ENCODE results near the gene PSMC5.

Gene PSMC5

GRCh38 chr17:63821804-63822203 is 5.4 kb upstream of the PSMC5 start:
- DNase-seq: no peak

DNA sequence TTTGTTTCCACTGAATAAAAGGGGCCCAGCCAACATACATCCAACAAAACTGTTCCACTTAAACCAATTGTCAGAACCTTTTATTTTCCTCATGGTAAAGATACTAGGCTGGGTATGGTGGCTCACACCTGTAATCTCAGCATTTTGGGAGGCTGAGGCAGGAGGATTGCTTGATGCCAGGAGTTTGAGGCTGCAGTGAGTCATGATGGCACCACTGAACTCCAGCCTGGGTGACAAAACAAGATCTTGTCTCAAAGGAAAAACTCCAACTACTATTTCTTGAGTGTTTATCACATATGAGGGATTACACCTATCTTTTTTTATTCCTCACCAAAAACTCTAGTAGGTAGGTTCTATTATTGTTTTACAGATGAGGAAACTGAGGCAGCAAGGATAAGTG is 4.7 kb upstream of the PSMC5 start:
- DNase-seq: no peak

DNA sequence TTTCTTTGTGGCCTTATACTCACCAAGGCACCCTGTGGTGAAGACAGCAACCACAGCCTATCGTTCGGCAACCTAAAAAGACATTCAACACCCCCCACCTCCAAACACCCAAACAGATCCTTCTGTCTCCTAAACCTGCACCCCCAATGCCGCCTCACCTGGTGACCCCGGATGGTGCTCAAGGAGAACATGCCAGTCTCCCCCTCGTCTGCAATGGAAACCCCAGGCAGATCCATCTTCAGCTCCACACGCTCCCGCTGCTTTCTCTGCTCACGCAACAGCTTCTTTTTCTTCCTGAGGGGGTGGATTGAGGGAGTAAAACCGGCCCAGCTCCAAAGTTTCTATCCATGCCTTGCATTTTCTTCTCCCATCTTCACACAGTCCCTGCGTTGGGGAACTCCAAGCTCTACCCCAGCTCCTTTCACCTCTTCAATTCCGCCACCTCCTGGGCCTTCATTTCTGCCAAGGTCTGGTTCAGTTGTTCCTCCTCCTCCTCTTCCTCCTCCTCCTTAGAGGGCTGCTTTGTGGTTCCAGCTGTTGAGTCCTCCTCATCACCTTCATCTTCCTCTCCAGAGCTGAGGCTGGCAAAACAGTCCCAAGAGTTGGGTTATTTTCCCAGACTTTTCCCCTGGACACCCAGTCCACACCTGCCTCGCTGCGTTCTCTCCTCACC is 3.4 kb upstream of the PSMC5 start:
- DNase-seq: no peak

- DNase-seq: no peak
These were observed 2.9 kb upstream of the PSMC5 start for GRCh38 chr17:63824362-63824761.

DNA sequence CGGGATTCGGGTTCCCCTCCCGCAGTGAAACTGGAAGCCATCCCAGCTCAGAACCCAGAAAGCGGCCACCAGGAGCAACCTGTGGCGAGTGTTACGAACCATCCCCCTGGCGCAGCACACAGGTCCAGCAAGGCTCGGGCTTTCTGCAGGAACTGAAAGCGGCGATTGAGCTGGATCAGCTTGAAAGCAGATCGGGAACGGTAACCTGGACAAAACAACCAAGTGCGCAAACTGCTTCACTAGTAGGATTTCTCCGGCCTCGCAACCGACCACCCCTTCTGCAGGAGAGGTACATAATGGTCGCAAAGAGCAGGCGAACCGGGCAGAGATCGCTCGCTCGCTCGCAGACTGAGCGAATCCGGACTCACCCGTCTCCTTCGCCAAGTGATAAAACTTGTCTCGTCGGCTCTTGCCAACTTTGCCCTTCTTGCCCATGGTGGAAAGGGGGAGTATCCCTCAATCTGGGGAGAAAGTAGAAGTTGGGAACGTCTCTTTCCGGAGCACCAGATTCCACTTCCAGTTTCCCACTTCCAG is 696 bp upstream of the PSMC5 start:
- DNase-seq: no peak

DNA sequence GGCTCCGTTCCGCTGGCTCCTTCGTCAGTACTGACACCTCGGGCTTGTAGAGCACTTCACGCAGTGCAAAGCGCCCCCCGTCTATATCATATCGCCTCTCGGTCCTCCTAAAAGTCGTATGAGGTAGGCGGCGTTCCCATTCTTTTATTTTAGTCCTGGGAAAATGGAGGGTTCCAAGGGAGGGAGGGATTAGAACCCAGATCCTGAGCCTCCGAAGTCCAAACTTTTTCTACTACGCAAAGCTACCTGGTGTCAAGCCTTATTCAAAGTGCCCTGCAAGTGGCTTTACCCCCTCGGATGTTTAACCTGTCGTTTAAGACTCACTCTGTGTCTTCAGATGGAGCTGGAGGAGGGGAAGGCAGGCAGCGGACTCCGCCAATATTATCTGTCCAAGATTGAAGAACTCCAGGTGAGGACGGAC is 580 bp downstream of the PSMC5 start:
- no peak for DNase-seq

DNA sequence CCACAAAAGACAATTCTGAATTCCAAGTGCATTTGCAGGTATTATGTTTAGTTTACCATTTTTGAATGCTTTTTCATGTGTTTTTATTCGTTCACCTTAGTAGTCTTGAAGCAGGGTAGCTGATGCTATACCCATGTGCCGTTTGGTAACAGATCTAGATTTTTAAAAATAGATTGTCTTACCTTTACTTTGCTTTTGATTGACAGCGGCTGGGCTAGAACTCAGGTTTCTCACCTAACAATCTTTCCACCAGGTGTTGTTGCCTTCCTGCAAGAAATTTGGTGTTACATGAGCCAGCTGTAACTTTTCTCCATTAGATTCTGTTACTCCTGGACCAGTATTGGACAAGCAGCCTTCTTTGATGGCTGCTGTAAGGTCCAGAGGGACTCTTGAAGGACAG is 1.7 kb downstream of the PSMC5 start:
- DNase-seq: no peak

GRCh38 chr17:63830278-63830677 is 3.0 kb downstream of the PSMC5 start:
- DNase-seq: no peak

DNA sequence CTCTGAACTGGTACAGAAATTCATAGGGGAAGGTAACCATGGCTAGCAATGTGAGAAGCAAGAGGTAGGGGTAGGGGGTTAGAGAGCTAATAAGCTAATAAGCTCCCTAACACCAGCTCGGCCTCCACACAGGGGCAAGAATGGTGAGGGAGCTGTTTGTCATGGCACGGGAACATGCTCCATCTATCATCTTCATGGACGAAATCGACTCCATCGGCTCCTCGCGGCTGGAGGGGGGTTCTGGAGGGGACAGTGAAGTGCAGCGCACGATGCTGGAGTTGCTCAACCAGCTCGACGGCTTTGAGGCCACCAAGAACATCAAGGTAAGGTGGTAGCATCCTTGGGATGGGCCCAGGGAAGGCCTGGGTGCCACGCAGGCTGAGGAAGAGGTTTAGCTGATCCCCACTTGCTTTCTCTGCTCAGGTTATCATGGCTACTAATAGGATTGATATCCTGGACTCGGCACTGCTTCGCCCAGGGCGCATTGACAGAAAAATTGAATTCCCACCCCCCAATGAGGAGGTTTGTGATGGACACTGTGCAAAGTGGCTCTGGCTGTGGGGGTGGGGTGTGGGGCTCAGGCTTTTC is 3.8 kb downstream of the PSMC5 start:
- DNase-seq: no peak

- no peak for DNase-seq
These were observed 4.3 kb downstream of the PSMC5 start for GRCh38 chr17:63831505-63831904.

DNA sequence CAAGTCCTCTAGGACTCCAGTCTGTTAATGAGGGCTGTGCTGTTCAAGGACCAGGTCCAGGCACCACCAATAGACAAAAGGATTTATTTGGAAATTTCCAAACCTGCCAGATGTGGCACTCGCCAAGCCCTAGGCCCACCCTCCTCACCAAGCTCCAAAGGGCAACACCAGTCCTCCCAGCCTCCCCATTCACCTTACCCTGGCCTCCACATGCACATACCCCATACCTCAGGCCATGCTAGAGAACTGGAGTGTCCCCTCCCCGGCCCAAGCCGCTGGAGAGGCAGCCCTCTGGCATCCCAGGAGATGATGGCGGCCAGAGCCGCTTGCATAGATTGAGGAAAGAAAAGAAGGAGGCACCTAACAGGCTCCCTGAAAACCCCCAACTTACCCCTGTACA is 4.8 kb downstream of the PSMC5 start:
- no peak for DNase-seq

DNA sequence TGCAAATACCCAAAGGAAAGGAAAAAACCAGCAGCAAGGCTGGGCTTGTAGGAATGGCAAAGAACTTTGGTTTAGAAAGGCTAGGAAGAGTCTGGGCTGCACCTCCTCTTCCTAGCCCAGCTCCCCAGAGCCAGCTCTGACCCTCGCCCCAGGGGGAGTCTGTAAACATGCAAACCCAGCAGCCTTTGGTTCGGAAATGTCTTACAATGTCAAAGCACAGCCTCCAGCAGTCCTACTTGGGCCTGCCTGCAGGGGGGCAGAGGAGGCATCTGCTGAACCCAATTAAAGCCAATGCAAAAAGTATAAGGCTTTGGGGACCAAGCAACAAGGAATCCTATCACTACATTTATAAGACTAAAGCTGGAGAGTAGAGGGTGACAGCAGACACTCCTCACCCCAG is 5.2 kb downstream of the PSMC5 start:
- no peak for DNase-seq

DNA sequence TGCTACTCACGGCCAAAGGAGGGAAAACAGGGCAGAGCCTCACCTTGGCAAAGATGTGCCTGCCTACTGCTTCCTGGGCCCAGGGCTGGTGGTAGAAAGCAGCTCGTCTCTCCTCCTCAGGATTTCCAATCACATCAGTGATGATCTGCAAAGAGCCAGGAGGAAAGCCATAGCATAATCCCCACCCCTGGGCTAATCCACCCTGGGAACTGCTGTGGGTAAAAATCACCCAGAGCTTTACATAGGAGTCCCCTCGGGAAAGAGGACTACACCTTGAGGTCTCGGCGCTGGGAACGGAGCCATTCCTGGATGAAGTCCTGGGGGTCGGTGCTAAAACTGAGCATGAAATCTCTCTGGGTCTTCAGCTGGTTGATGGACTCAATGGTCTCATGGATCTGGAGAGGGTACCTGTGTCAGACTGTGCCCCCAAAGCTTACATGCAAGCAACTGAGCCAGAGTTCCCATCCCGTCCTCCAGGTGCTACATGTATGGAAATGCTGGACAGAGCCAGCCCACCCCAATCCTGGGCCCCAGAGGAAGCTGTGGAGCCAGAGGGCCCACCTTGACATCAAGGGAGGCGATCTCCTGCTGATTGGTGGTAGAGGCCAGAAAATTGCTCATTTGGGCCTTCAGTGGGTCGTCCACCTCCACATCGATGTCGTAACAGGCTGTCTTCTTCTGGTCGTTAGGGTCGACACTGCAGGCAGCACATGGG is 6.0 kb downstream of the PSMC5 start:
- DNase-seq: no peak

DNA sequence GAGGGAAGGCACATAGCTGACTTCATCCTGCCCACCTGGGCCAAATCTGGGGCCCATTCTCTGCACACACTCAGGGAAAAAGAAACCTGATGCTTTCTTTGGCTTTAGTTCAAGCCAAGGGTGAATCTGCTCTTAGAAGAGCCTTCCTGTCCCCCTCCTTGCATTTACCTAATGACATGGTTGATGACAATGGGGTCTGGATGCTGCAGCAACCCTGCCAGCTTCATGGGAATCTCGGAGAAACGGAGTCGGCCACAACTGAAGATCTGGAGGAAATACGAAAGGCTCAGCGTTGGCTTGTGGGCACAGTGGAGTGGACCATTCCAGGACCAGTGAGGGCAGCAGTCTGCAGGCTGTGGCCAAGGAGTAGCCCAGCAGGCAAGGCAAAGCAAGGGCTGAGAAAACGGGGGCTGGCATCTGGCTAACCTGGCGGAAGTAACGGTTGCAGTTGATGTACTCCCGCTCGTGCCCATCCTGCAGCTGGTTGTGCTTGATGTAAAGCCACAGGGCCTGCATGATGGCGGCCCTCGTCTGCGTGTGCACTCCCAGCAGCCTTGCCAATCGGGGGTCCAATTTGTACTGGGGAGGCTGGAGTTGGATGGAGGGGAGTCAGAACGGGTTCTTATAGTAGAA is 6.6 kb downstream of the PSMC5 start:
- no peak for DNase-seq

DNA sequence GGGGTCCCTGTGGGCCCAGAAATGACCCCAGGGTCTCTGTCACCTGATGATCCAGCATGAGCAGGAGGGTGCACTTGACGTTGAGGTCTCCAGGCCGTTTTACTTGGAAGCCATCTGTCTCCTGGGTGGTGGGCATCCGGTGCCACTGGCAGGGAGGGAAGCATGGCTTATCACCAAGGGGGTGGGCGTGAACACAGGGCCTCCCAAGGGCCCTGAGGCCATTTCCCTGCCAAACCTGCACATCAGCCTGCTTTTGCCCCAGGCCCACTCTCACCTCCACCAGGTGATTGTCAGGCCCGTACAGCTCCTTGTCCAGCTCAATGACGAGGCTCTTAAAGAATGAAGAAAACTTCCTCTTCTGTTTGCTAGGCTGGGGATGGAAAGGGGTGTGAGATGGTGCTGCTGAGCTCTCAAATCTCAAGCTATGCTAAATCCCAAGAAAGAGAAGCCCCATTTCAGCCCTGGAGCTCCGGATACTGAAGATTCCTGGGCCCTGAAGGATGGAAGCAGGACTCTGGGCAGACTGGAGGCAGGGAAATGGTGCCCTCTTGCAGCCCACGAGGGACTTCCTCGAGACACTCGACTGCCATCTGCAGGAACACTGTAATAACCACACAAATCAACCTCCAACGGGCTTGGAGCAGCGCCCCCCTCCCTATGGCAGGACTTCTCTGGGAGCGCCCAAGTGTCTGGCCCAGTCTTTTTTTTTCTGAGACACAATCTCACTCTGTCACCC is 7.4 kb downstream of the PSMC5 start:
- peak; percentile 76 for DNase-seq

DNA sequence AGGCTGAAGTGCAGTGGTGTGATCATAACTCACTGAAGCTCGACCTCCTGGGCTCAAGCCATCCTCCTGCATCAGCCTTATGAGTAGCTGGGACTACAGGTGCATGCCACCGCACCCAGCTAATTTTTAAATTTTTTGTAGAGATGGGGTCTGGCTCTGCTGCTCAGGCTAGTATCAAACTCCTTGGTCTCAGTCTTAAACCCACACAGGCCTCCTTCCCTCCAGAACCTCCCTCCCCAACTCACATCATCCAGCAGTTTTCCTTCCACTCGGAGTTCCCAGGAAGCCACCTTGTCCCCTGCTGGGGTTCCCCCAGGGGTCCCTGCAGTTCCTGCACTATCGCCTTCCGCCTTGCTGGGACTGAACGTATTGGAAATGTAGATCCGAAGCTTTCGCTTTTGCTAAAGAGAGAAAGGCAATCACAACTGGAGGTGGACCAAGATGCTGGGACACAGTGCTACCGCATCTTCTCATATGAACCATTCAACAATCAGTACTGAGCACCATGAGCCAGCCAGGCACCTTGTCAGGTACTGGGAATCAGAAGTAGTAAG is 8.0 kb downstream of the PSMC5 start:
- no peak for DNase-seq

- no peak for DNase-seq
These were observed 9.6 kb downstream of the PSMC5 start for GRCh38 chr17:63836811-63837210.

DNA sequence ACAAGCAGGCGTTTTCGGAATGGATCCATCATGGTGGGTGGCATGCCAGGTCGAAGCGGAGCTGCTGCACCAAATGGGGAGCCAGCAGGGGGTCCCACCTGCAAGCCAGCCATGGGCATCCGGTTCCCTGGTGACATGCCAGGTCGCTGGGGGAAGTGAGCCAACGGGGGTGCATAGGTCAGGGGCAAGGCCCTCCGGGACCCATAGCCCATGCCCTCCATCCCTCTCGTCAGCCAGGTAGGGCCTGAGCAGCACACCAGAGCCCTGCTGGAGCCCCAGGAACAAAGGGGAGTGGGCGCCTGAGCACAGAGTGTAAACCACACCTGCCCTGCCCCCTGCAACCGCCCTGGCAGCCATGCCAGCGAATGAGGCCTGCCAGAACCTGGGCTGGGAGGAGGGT is 10.2 kb downstream of the PSMC5 start:
- DNase-seq: no peak

- DNase-seq: no peak
These were observed 10.8 kb downstream of the PSMC5 start for GRCh38 chr17:63837962-63838600.

- peak; percentile 85 for DNase-seq
These were observed 11.5 kb downstream of the PSMC5 start for GRCh38 chr17:63838631-63839171.

GRCh38 chr17:63840591-63841349 is 13.5 kb downstream of the PSMC5 start:
- no peak for DNase-seq

Data from fibroblast of skin of right quadriceps (primary cell).